ENCODE measurements around the gene ARID1B. TPM values are rescaled to one million over a fixed set of nuclear protein-coding genes. Genes with fewer than 3 reads are reported as not detected.

ARID1B gene
- total and polyA plus RNA-seq, 2 of the 13 experiments (the other 11 are each of a cell fraction or from before 2014, with no cell fraction given): 20.1 to 32.6 TPM

DNA sequence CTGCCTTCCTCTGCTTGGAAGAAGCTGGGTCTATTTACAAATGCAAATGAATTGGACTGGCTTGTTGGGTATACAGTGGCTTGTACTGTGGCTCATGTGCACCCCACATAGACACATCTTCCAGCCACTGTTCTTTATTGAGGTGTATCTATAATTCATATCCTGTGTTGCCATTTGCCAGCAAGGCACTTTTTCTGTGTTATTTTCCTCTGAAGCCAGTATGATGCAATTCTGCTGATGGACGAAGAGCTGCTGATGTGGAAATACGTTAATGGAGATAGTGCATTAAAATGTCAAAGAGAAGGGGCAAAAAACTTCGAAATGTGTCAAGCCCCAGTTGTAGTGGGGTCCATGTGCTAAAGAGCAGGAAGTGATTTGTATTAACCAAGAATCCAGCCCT, 378.6 kb downstream of the ARID1B start:
- WGBS (ENCODE audit: low lambda C conversion rate): 96% methylated on average over 3 of the region's 3 CpGs
- H3K9ac ChIP-seq (ENCODE audit: insufficient read depth, low read depth, low read length): no peak overlapping the region
- no TSS peak for BruUV-seq (replicated peaks)
- FAIRE-seq (no peak), ATAC-seq (no peak), DNase-seq (ENCODE audit: low spot score) (no peak)
- CTCF ChIA-PET (ENCODE audit: low intra/inter-chr PET ratio, low total read pairs): no interaction called here
- peaks cover 16 to 35% of the 10 kb centered on the region in 2 experiments for H3K36me3 ChIP-seq (replicated peaks in 1 of 2; ENCODE audit: control insufficient read depth in 1 of 2, insufficient read depth in 2 of 2, low read length in 2 of 2)
- POLR2A ChIA-PET: no interaction called here
- H3K4me2 ChIP-seq (ENCODE audit: low read depth, low read length): no peak overlapping the region
- no peaks in the 10 kb centered on the region for H3K4me1 ChIP-seq (ENCODE audit: insufficient read depth, low read length)
- no peaks in the 10 kb centered on the region for H3K27me3 ChIP-seq (ENCODE audit: control insufficient read depth in 1 of 2, insufficient read depth in 2 of 2, low read length in 2 of 2)
- no peak overlapping the region for H3K27ac ChIP-seq (ENCODE audit: extremely low read length, insufficient read depth, low read length)
- intact Hi-C loops (cut with micrococcal nuclease; ENCODE audit: unreplicated experiment) (no loop called here), in situ Hi-C loops (cut with HindIII; ENCODE audit: extremely low pct_ligation_motif_present, low pct_unique_long_range_greater_than_20kb) (no loop called here)
- no peak overlapping the region for H2AFZ ChIP-seq (ENCODE audit: low read length)
- H3K79me2 ChIP-seq (ENCODE audit: insufficient read depth, low read length): no peaks in the 10 kb centered on the region
- TF ChIP-seq ZNF33B (CRISPR knock-in tag; IDR thresholded peaks at IDR 0.05) (no peak), CEBPG (CRISPR knock-in tag; IDR thresholded peaks at IDR 0.05) (peak; percentile 34), CEBPB (IDR thresholded peaks at IDR 0.05; ENCODE audit: borderline replicate concordance, low read depth, low read length) (peak; percentile 57; the same call in 1 of the 2 replicates)
- H3K9me3 ChIP-seq (ENCODE audit: low read length): no peaks in the 10 kb centered on the region
- no peak overlapping the region for H3K4me3 ChIP-seq (replicated peaks in 1 of 3; ENCODE audit: insufficient read depth in 1 of 3, low read depth in 2 of 3, low read length in 3 of 3)
- H4K20me1 ChIP-seq (ENCODE audit: insufficient read depth, low read length): no peaks in the 10 kb centered on the region

DNA sequence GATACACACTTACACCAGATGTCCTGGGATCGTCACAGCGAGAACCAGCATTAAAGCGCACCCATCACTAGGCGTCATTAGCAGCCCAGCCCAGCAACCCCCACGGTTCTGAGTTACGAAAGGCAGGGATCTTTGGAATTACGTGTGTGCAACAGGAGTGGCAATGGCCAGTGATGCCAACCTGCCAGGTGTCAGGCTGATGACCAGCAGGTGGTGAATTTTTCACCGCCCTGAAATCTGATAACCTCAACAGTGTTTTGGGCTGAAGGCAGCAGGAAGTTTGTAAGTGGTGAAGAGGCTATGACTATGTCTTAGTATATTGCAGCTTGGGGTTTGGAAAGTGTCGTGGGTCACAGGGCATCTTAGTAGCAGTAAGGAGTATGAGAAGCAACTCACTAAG, 380.1 kb downstream of the ARID1B start:
- in situ Hi-C loops (cut with HindIII; ENCODE audit: extremely low pct_ligation_motif_present, low pct_unique_long_range_greater_than_20kb): no loop called here
- no TSS peak for BruUV-seq (replicated peaks)
- Histone ChIP-seq H3K9ac (ENCODE audit: insufficient read depth, low read depth, low read length) (no peak overlapping the region), H3K4me1 (ENCODE audit: insufficient read depth, low read length) (no peaks in the 10 kb centered on the region), H3K4me3 (replicated peaks in 1 of 3; ENCODE audit: insufficient read depth in 1 of 3, low read depth in 2 of 3, low read length in 3 of 3) (no peak overlapping the region), H3K27ac (ENCODE audit: extremely low read length, insufficient read depth, low read length) (no peak overlapping the region), H3K36me3 (replicated peaks in 1 of 2; ENCODE audit: control insufficient read depth in 1 of 2, insufficient read depth in 2 of 2, low read length in 2 of 2) (peaks cover 12 to 24% of the 10 kb centered on the region in 2 experiments), H2AFZ (ENCODE audit: low read length) (no peak overlapping the region), H3K4me2 (ENCODE audit: low read depth, low read length) (no peak overlapping the region), H3K9me3 (ENCODE audit: low read length) (no peaks in the 10 kb centered on the region), H3K27me3 (ENCODE audit: control insufficient read depth in 1 of 2, insufficient read depth in 2 of 2, low read length in 2 of 2) (no peaks in the 10 kb centered on the region), H4K20me1 (ENCODE audit: insufficient read depth, low read length) (no peaks in the 10 kb centered on the region), H3K79me2 (ENCODE audit: insufficient read depth, low read length) (no peaks in the 10 kb centered on the region)
- FAIRE-seq (no peak), ATAC-seq (no peak), DNase-seq (ENCODE audit: low spot score) (no peak)
- POLR2A ChIA-PET: no interaction called here
- 98% methylated on average over 9 of the region's 9 CpGs for WGBS (ENCODE audit: low lambda C conversion rate)
- CTCF ChIA-PET (ENCODE audit: low intra/inter-chr PET ratio, low total read pairs): no interaction called here
- TF ChIP-seq EED (CRISPR knock-in tag; IDR thresholded peaks at IDR 0.05) (no peak), RBM22 (optimal IDR thresholded peaks at IDR 0.05; ENCODE audit: low read length) (peak; percentile 89)
- intact Hi-C loops (cut with micrococcal nuclease; ENCODE audit: unreplicated experiment): no loop called here
